AG04449 (cell line): ENCODE data around the gene IL9.

Source experiments
- CTCF ChIA-PET: fragments of 350-600 bp; formaldehyde crosslinking; extraction: SDS; loops from one replicate; lab custom pipeline; 2021; ENCODE audit warnings: antibody characterized with exemption; lab: Yijun Ruan, JAX
- POLR2A ChIA-PET: fragments of 400-600, 350-600 bp; formaldehyde crosslinking; extraction: SDS; loops from one replicate; lab custom pipeline; 2020; ENCODE audit warnings: antibody characterized with exemption, inconsistent platforms; lab: Yijun Ruan, JAX
- DNase-seq: peaks from one replicate; pipeline ENCODE4 v3.0.0-alpha.2; 2010; ENCODE audit warnings: low read depth, low spot score
- H3K4me3 ChIP-seq: 2 replicates; pipeline ENCODE4 v1.5.1; 2011; ENCODE audit warnings: low read depth, mild to moderate bottlenecking, control low read depth, low read length
- CTCF ChIP-seq: IDR thresholded peaks from one replicate; pipeline ENCODE4 v1.5.1; 2011; ENCODE audit warnings: mild to moderate bottlenecking, moderate library complexity, low read length, control low read depth, inconsistent platforms; ENCODE audit not compliant: insufficient read depth; ENCODE audit errors: missing control alignments

IL9 gene

DNA sequence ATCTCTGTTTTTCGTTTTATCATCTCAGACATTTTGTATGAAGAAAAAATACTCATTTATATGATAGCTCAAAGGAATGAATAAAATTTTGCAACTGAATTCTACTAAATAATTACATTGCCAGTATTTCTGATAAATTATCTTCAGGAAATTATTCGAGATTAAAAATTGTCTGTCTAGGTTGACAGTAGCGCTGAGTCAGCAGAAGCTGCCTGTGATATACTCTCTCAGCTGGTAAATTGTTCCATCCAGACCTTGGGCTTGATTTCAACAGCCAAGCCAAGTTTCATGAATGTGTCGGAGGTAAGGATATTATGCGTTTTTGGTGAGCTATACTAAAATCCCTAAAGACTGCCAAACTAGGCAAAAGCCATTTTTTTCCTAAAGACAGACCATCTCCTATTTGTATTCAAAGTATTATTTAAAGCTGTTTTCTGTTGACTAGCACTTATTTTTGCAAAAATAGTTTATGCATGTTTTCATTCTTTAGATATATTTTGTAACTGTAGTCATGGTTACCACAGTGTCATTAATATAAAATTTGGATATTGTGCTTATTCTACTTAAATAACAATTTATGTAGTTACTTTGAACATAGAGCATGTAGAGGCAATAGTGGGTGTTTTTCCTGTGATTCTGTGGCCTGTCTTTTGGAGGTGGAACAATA, 41.7 kb upstream of the IL9 start:
- POLR2A ChIA-PET: no interaction called here
- no peak overlapping the region for H3K4me3 ChIP-seq
- DNase-seq: no peak
- CTCF ChIA-PET: interaction anchor here (2.0 to 2.7 kb wide), 3 partner anchors 8 to 144 kb away, joined by 8 to 11 read pairs (median 10); no protein-coding TSS in a partner anchor
- TF ChIP-seq CTCF: no peak

DNA sequence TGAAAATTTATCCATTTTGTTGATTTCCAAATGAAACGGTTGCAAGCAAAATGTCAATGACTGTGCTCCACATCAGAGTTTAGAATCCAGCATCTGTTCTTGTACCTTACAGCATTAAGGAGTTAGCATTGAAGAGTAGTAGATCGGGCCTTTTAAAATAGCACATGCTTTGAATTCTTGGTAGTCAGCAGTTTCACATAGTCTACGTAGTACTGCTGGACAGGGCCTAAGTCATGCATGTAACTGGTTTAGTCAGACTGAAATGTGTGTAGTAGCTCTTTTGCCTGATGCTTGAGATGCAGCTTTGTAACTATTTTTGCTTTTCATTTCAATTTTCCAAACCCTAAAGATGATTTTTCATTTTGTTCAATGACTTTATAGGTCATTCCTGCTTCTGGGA, 39.3 kb upstream of the IL9 start:
- CTCF ChIA-PET: interaction anchor here (0.6 to 2.4 kb wide), 4 partner anchors 8 to 123 kb away, joined by 3 to 14 read pairs (median 4); no protein-coding TSS in a partner anchor
- TF ChIP-seq CTCF: no peak

GRCh38 chr5:135930949-135931295, 35.3 kb upstream of the IL9 start:
- no peak for TF ChIP-seq CTCF
- no peak overlapping the region for H3K4me3 ChIP-seq
- CTCF ChIA-PET: no interaction called here

More for the DNA sequence above, 39.3 kb upstream of the IL9 start:
- no peak overlapping the region for H3K4me3 ChIP-seq
- POLR2A ChIA-PET: no interaction called here
- no peak for DNase-seq

DNA sequence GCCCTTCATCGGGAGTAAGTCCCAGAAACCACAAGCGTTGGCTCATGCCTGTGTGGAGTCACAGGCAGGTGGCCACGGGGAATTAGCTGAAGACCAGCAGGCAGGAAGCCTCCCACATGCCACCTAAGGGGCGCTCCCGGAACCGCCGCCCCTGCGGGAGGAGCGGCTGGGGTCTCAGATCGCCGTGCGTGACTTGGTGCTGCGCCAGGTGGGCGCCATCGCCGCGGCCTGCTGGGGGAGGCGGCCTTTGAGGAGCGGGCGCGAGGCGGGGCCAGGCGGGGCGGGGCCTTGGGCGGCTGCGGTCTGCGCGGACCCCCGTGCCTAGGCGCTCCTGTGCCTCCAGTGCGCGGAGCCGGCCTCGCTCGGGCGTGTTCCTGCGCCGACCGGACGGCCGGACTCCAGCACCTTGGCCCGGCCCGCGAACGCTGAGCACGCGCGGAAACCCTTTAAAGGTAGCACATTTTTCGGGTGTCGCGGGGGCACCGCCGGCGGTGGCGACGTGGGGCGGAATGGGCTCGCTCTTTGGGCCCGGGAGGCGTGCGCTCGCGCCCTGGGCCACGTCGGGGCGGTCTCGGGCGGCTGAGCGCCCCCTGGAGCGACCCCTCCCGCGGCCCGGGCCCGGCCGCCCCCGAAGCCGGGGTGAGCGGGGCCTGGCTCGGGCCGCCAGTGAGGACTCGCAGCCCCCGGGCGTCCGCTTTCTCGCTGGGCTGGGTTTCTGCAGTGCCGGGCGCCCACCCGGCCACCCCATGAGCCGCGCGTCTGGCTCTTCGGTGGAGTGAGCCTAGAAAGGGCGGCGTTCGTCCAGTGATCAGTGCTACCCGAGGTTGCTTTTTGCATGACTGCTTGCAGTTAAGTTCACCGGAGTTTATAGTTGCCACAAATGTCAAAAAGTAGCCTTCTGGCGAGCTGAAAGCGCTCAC, 34.6 kb upstream of the IL9 start:
- H3K4me3 ChIP-seq: no peak overlapping the region; the same call in 1 of the 2 replicates
- ChIA-PET CTCF (interaction anchor here (0.8 kb wide), 1 partner anchor 243 kb away, joined by 3 read pairs; no protein-coding TSS in a partner anchor), POLR2A (no interaction called here)
- no peak for TF ChIP-seq CTCF
- no peak for DNase-seq

More at GRCh38 chr5:135930949-135931295, 35.3 kb upstream of the IL9 start:
- POLR2A ChIA-PET: no interaction called here
- no peak for DNase-seq

GRCh38 chr5:135921388-135921787, 25.7 kb upstream of the IL9 start:
- no peak overlapping the region for H3K4me3 ChIP-seq
- DNase-seq: no peak
- ChIA-PET POLR2A (no interaction called here), CTCF (interaction anchor here (0.7 to 1.7 kb wide), 4 partner anchors 13 to 107 kb away, joined by 3 to 6 read pairs (median 4); partner anchors contain the start of gene TGFBI)
- TF ChIP-seq CTCF: no peak

DNA sequence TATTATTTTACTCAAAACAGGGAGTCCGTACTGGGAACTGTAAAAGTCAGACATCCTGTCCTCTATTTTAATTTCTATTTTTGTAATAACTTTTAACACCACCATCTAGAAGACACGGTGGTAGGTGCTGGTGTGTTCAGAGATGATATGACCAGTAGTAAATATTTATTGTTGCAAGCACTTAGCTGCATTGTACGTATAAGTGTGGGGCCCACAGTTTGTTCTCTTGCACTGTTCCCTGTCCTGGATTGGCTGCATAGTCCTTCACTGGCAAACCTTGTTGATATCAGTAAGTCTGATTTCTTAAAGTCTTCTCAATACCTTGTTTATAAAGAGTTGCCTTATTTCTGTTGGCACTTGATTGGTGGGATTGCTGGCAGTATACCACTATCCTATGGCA, 24.6 kb upstream of the IL9 start:
- ChIA-PET POLR2A (no interaction called here), CTCF (interaction anchor here (1.0 to 1.7 kb wide), 3 partner anchors 25 to 109 kb away, joined by 3 to 6 read pairs (median 3); partner anchors contain the start of gene TGFBI)
- TF ChIP-seq CTCF: no peak
- no peak for DNase-seq
- no peak overlapping the region for H3K4me3 ChIP-seq
